NCI-H1930 (cell line): ENCODE results near the gene CORO1C.

Experiments used
- DNase-seq, 2 experiments: peaks; one replicate each; lab custom pipeline; 2025; lab: John Stamatoyannopoulos, UW

Gene CORO1C

GRCh38 chr12:108647585-108648287 lies 83.6 kb downstream of the CORO1C start:
- DNase-seq: no peak

GRCh38 chr12:108646600-108647579 lies 84.4 kb downstream of the CORO1C start:
- DNase-seq: no peak

GRCh38 chr12:108645686-108646599 lies 85.4 kb downstream of the CORO1C start:
- DNase-seq: no peak

- no peak for DNase-seq
Measured at GRCh38 chr12:108644811-108645120, 86.6 kb downstream of the CORO1C start.

GRCh38 chr12:108643941-108644810 lies 87.1 kb downstream of the CORO1C start:
- DNase-seq: no peak

GRCh38 chr12:108642899-108643654 lies 88.2 kb downstream of the CORO1C start:
- DNase-seq: no peak

GRCh38 chr12:108642269-108642870 lies 88.9 kb downstream of the CORO1C start:
- DNase-seq: no peak

GRCh38 chr12:108641446-108642268 lies 89.7 kb downstream of the CORO1C start:
- no peak for DNase-seq

- no peak for DNase-seq
Measured at GRCh38 chr12:108640802-108641445, 90.4 kb downstream of the CORO1C start.

GRCh38 chr12:108638997-108639822 lies 92.1 kb downstream of the CORO1C start:
- no peak for DNase-seq

GRCh38 chr12:108638141-108638827 lies 93.0 kb downstream of the CORO1C start:
- no peak for DNase-seq

- no peak for DNase-seq
Measured at GRCh38 chr12:108637222-108637971, 93.9 kb downstream of the CORO1C start.

GRCh38 chr12:108635997-108636808 lies 95.1 kb downstream of the CORO1C start:
- no peak for DNase-seq

- no peak for DNase-seq
Measured at GRCh38 chr12:108635201-108635996, 95.9 kb downstream of the CORO1C start.

- no peak for DNase-seq
Measured at GRCh38 chr12:108634341-108634751, 97.0 kb downstream of the CORO1C start.
